ENCODE results near the gene ESPNL. TPM values are rescaled to one million over a fixed set of nuclear protein-coding genes. Genes with fewer than 3 reads are reported as not detected.

ESPNL gene
- total RNA-seq, 1 experiment from 2014 or later: 0.85 TPM

GRCh38 chr2:238080518-238080917 lies 19.6 kb upstream of the ESPNL start:
- no TSS peak for BruUV-seq (replicated peaks)
- ChIA-PET POLR2A (no interaction called here), CTCF (no interaction called here)
- intact Hi-C loops (cut with micrococcal nuclease; ENCODE audit: unreplicated experiment) (no loop called here), in situ Hi-C loops (cut with HindIII; ENCODE audit: low pct_unique_long_range_greater_than_20kb, low sequenced_read_pairs) (no loop called here)
- Histone ChIP-seq H3K27ac (ENCODE audit: low read length) (no peak overlapping the region), H3K4me3 (ENCODE audit: low read depth in 2 of 2, low read length in 2 of 2) (no peak overlapping the region), H3K4me1 (ENCODE audit: control insufficient read depth, insufficient read depth, low read length) (no peaks in the 10 kb centered on the region), H3K9me3 (ENCODE audit: control insufficient read depth, insufficient read depth, low read depth, low read length) (peaks cover 6% of the 10 kb centered on the region; the same call in 1 of the 2 replicates), H3K27me3 (ENCODE audit: control insufficient read depth, insufficient read depth, low read length) (no peaks in the 10 kb centered on the region), H3K36me3 (ENCODE audit: control insufficient read depth, insufficient read depth, low read length) (no peaks in the 10 kb centered on the region)
- no peak for ATAC-seq
- TF ChIP-seq REST (IDR thresholded peaks at IDR 0.05; ENCODE audit: insufficient read depth in 1 of 2, low read depth in 2 of 2, low read length in 1 of 2) (no peak), TCF7L2 (IDR thresholded peaks at IDR 0.05; ENCODE audit: low read depth, low read length) (no peak), POLR2AphosphoS5 (IDR thresholded peaks at IDR 0.05; ENCODE audit: low read depth, low read length) (no peak), SIN3A (IDR thresholded peaks at IDR 0.05; ENCODE audit: borderline replicate concordance, insufficient read depth, low read depth, low read length) (no peak), CTCF (IDR thresholded peaks at IDR 0.05) (no peak)
- DNase-seq (ENCODE audit: low read depth, low spot score): no peak

GRCh38 chr2:238081150-238081549 lies 19.0 kb upstream of the ESPNL start:
- TF ChIP-seq TCF7L2 (IDR thresholded peaks at IDR 0.05; ENCODE audit: low read depth, low read length): no peak
- TF ChIP-seq SIN3A (IDR thresholded peaks at IDR 0.05; ENCODE audit: borderline replicate concordance, insufficient read depth, low read depth, low read length): no peak
- CTCF ChIA-PET: no interaction called here
- ATAC-seq (no peak), DNase-seq (ENCODE audit: low read depth, low spot score) (no peak)
- H3K4me1 ChIP-seq (ENCODE audit: control insufficient read depth, insufficient read depth, low read length): no peaks in the 10 kb centered on the region
- POLR2A ChIA-PET: no interaction called here
- no peak overlapping the region for H3K27ac ChIP-seq (ENCODE audit: low read length)
- no peaks in the 10 kb centered on the region for H3K36me3 ChIP-seq (ENCODE audit: control insufficient read depth, insufficient read depth, low read length)
- intact Hi-C loops (cut with micrococcal nuclease; ENCODE audit: unreplicated experiment): no loop called here
- BruUV-seq (replicated peaks): no TSS peak
- peaks cover 6% of the 10 kb centered on the region; the same call in 1 of the 2 replicates for H3K9me3 ChIP-seq (ENCODE audit: control insufficient read depth, insufficient read depth, low read depth, low read length)
- H3K27me3 ChIP-seq (ENCODE audit: control insufficient read depth, insufficient read depth, low read length): no peaks in the 10 kb centered on the region
- no peak overlapping the region for H3K4me3 ChIP-seq (ENCODE audit: low read depth in 2 of 2, low read length in 2 of 2)
- in situ Hi-C loops (cut with HindIII; ENCODE audit: low pct_unique_long_range_greater_than_20kb, low sequenced_read_pairs): no loop called here

GRCh38 chr2:238081561-238081960 lies 18.6 kb upstream of the ESPNL start:
- Histone ChIP-seq H3K36me3 (ENCODE audit: control insufficient read depth, insufficient read depth, low read length) (no peaks in the 10 kb centered on the region), H3K9me3 (ENCODE audit: control insufficient read depth, insufficient read depth, low read depth, low read length) (peaks cover 6% of the 10 kb centered on the region; the same call in 1 of the 2 replicates), H3K27me3 (ENCODE audit: control insufficient read depth, insufficient read depth, low read length) (no peaks in the 10 kb centered on the region), H3K27ac (ENCODE audit: low read length) (no peak overlapping the region), H3K4me1 (ENCODE audit: control insufficient read depth, insufficient read depth, low read length) (no peaks in the 10 kb centered on the region), H3K4me3 (ENCODE audit: low read depth in 2 of 2, low read length in 2 of 2) (no peak overlapping the region)
- in situ Hi-C loops (cut with HindIII; ENCODE audit: low pct_unique_long_range_greater_than_20kb, low sequenced_read_pairs) (no loop called here), intact Hi-C loops (cut with micrococcal nuclease; ENCODE audit: unreplicated experiment) (no loop called here)
- DNase-seq (ENCODE audit: low read depth, low spot score): no peak
- TF ChIP-seq POLR2AphosphoS5 (IDR thresholded peaks at IDR 0.05; ENCODE audit: low read depth, low read length) (no peak), REST (IDR thresholded peaks at IDR 0.05; ENCODE audit: insufficient read depth in 1 of 2, low read depth in 2 of 2, low read length in 1 of 2) (no peak), TCF7L2 (IDR thresholded peaks at IDR 0.05; ENCODE audit: low read depth, low read length) (no peak), SIN3A (IDR thresholded peaks at IDR 0.05; ENCODE audit: borderline replicate concordance, insufficient read depth, low read depth, low read length) (no peak), CTCF (IDR thresholded peaks at IDR 0.05) (no peak)
- ATAC-seq: no peak
- BruUV-seq (replicated peaks): no TSS peak
- POLR2A ChIA-PET: no interaction called here
- CTCF ChIA-PET: no interaction called here

Measured in Panc1 (cell line).